Aorta (tissue), 5 donors: ENCODE results near the gene NCAPD2. TPM values are rescaled to one million over a fixed set of nuclear protein-coding genes. Genes with fewer than 3 reads are reported as not detected.
"Not testable (repeated sequence)": the region's sequence is repeated elsewhere in the genome, so short reads cannot be mapped to it uniquely, and the experiment has no call there.

ENCODE experiments used
- ATAC-seq: fragments of 200-7000 bp; cut with Tn5 transposase; one replicate; pipeline ENCODE4 v1.9.1; 2022; ENCODE audit warnings: moderate library complexity; ENCODE audit not compliant: low FRiP score
- DNase-seq, 2 donors: peaks; one replicate each; pipeline ENCODE4 v3.0.0-alpha.2; 2020
- H3K27ac ChIP-seq, 2 donors: one replicate each; pipeline ENCODE4 v1.5.1; 2013; ENCODE audit warnings: low read length in 2 of 2, mild to moderate bottlenecking in 2 of 2, moderate library complexity in 2 of 2, control low read depth in 1 of 2, inconsistent platforms in 1 of 2, low read depth in 1 of 2
- H3K27me3 ChIP-seq, 2 donors: one replicate each; pipeline ENCODE4 v1.6.1; 2013; ENCODE audit warnings: control low read depth in 1 of 2, low read length in 1 of 2, mild to moderate bottlenecking in 1 of 2, moderate library complexity in 1 of 2; ENCODE audit not compliant: insufficient read depth in 2 of 2, control insufficient read depth in 1 of 2
- H3K36me3 ChIP-seq, 2 donors: one replicate each; pipeline ENCODE4 v1.6.1; 2013; ENCODE audit warnings: control low read depth in 1 of 2, low read length in 1 of 2, mild to moderate bottlenecking in 1 of 2; ENCODE audit not compliant: insufficient read depth in 2 of 2, control insufficient read depth in 1 of 2
- H3K4me1 ChIP-seq, 2 donors: one replicate each; pipeline ENCODE4 v1.6.1; 2013; ENCODE audit warnings: low read length in 2 of 2, control low read depth in 1 of 2, mild to moderate bottlenecking in 1 of 2, moderate library complexity in 1 of 2; ENCODE audit not compliant: insufficient read depth in 2 of 2, control insufficient read depth in 1 of 2
- H3K4me3 ChIP-seq, 2 donors: one replicate each; pipeline ENCODE4 v1.5.1; 2013; ENCODE audit warnings: low read length in 2 of 2, control low read depth in 1 of 2, mild to moderate bottlenecking in 1 of 2
- H3K9me3 ChIP-seq: one replicate; pipeline ENCODE4 v1.6.1; 2013; ENCODE audit warnings: mild to moderate bottlenecking, low read length; ENCODE audit not compliant: control insufficient read depth
- WGBS, 2 donors: extraction: QIAGEN DNeasy Blood & Tissue Kit; methylation state at CpG; one replicate each; pipeline ENCODE4 v1.1.7; 2013; 5-methylcytosine and 5-hydroxymethylcytosine counted together
- intact Hi-C, 2 donors: fragments of 100-400 bp; cut with DNase I; formaldehyde crosslinking; loops; one replicate each; pipeline versions ENCODE4 v1.14.2 to v1.15.0; 2022
- polyA plus RNA-seq, 2 donors: library from polyadenylated mRNA; stranded (reverse); fragments of 200-250 nt; gene quantifications; one replicate each; pipeline ENCODE4 v1.2.3, GENCODE V29; 2013
- total RNA-seq, 2 donors: library from RNA; stranded (reverse); fragmentation: NEBNext Ultra II Directional; extraction: Animal tissue kit (Norgen Biotek cat#: 25700); gene quantifications; one replicate each; pipeline ENCODE4 v1.2.1, GENCODE V29; 2021
- donor health status: healthy with polysubstance abuse.
- donor health status: Bipolar disorder and iron deficiency.
- donor health status: DM: no; HTN: no; CAD: no.
- donor health status: DM: no; HTN: no; CAD: no.
- donor health status: DM: yes; HTN: yes; CAD: no.

NCAPD2 gene
- total and polyA plus RNA-seq, 4 donors: 5.1 to 32.8 (median 16.6) TPM

- WGBS, 2 donors: 94% methylated on average over 37 of the region's 37 CpGs
- DNase-seq, intact Hi-C loops, H3K36me3 ChIP-seq, ATAC-seq, H3K27me3 ChIP-seq, H3K4me1 ChIP-seq, H3K4me3 ChIP-seq, H3K27ac ChIP-seq, H3K9me3 ChIP-seq: not testable (repeated sequence)
Measured at GRCh38 chr12:6477601-6478377, 16.1 kb upstream of the NCAPD2 start.

GRCh38 chr12:6478416-6478815 is 15.5 kb upstream of the NCAPD2 start:
- H3K9me3 ChIP-seq: no peaks in the 10 kb centered on the region
- peaks cover 0 to 1% of the 10 kb centered on the region in 2 donors for H3K27me3 ChIP-seq
- no peak overlapping the region for H3K27ac ChIP-seq
- H3K4me3 ChIP-seq: no peak overlapping the region
- no peak for ATAC-seq
- no peak for DNase-seq
- intact Hi-C loops: no loop called here
- 88 to 89% methylated on average over 20 of the region's 20 CpGs for WGBS, 2 donors
- H3K4me1 ChIP-seq: no peaks in the 10 kb centered on the region
- H3K36me3 ChIP-seq: no peaks in the 10 kb centered on the region

GRCh38 chr12:6488240-6488639 is 5.7 kb upstream of the NCAPD2 start:
- Histone ChIP-seq H3K9me3 (no peaks in the 10 kb centered on the region), H3K27ac (no peak overlapping the region), H3K27me3 (no peaks in the 10 kb centered on the region), H3K4me1 (peaks cover 0 to 5% of the 10 kb centered on the region in 2 donors), H3K4me3 (no peak overlapping the region), H3K36me3 (no peaks in the 10 kb centered on the region)
- 80 to 89% methylated on average over 1 of the region's 1 CpG for WGBS, 2 donors
- DNase-seq: no peak
- intact Hi-C loops: no loop called here
- ATAC-seq: no peak

- H3K4me1 ChIP-seq: peaks cover 0 to 5% of the 10 kb centered on the region in 2 donors
- no peak overlapping the region for H3K4me3 ChIP-seq
- no peaks in the 10 kb centered on the region for H3K36me3 ChIP-seq
- intact Hi-C loops: no loop called here
- H3K27ac ChIP-seq: no peak overlapping the region
- WGBS, 2 donors: 50 to 54% methylated on average over 4 of the region's 4 CpGs
- no peaks in the 10 kb centered on the region for H3K27me3 ChIP-seq
- DNase-seq (no peak), ATAC-seq (no peak)
- no peaks in the 10 kb centered on the region for H3K9me3 ChIP-seq
Measured at GRCh38 chr12:6489449-6489848, 4.5 kb upstream of the NCAPD2 start.

DNA sequence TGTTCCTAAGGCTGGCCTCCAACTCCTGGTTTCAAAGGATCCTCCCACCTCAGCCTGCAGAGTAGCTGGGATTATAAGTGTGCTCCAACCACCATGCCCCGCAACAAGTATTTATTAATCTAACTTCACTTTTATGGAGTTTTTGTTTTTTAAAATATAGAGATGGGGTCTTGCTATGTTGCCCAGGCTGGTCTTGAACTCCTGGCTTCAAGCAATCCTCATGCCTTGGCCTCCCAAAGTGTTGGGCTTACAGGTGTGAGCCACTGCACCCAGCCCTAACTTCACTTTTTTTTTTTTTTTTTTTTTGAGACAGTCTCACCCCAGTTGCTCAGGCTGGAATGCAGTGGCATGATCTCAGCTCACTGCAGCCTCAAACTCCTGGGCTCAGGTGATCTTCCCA is 3.2 kb upstream of the NCAPD2 start:
- H3K4me1 ChIP-seq, H3K27me3 ChIP-seq, H3K27ac ChIP-seq, H3K4me3 ChIP-seq, intact Hi-C loops, H3K36me3 ChIP-seq, DNase-seq, ATAC-seq, H3K9me3 ChIP-seq: not testable (repeated sequence)
- 94 to 100% methylated on average over 1 of the region's 1 CpG for WGBS, 2 donors

GRCh38 chr12:6492838-6493496 is 935 bp upstream of the NCAPD2 start, which contains the start of gene MRPL51:
TSS of gene MRPL51 (minus strand) at chr12:6493262. CDS start at chr12:6493136, 126 bp downstream.
- Histone ChIP-seq H3K36me3 (no peaks in the 10 kb centered on the region), H3K4me1 (peaks cover 0 to 5% of the 10 kb centered on the region in 2 donors), H3K27ac (peak within 1 kb of the TSS; percentile 89 to 96), H3K4me3 (peak within 1 kb of the TSS; percentile 87 to 93), H3K9me3 (no peaks in the 10 kb centered on the region), H3K27me3 (no peaks in the 10 kb centered on the region)
- WGBS, 2 donors: 1% methylated on average over 39 of the region's 39 CpGs
- intact Hi-C loops: loop anchor here (2.0 kb wide), 2 partner anchors 40 to 42 kb away; partner anchors contain the start of gene GAPDH (in 1 of the 2)
- ATAC-seq (peak; percentile 99), DNase-seq (peak; percentile 99)

DNA sequence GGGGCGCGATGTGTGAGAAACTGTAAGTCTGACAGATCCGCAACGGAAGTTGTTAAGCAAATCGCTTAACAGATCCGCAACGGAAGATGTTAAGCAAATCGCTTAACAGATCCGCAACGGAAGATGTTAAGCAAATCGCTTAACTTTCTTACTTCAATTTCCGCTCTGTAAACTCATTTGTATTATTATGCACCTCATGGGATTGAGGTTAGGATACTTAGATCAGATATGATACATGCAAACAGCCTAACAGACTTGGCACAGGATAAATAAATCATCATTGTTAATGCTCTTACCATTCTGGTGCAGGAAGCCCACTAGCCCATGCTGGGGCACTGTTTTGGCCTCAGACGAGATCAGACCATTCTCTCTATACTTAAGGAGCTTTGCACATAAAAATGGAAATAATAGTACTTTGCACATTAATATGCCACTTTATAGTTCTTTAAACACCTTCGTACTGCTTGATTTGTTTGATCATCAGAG is 399 bp downstream of the NCAPD2 start:
- WGBS, 2 donors: 0 to 1% methylated on average over 14 of the region's 14 CpGs
- Histone ChIP-seq H3K27ac (no peak overlapping the region), H3K4me3 (peak overlapping the region; percentile 87 to 93), H3K36me3 (peaks cover 0 to 2% of the 10 kb centered on the region in 2 donors), H3K4me1 (peaks cover 0 to 5% of the 10 kb centered on the region in 2 donors), H3K9me3 (no peaks in the 10 kb centered on the region), H3K27me3 (no peaks in the 10 kb centered on the region)
- DNase-seq (no peak), ATAC-seq (peak; percentile 1)
- intact Hi-C loops: no loop called here

- Histone ChIP-seq H3K27me3 (no peaks in the 10 kb centered on the region), H3K4me1 (peaks cover 0 to 5% of the 10 kb centered on the region in 2 donors), H3K36me3 (peaks cover 0 to 2% of the 10 kb centered on the region in 2 donors), H3K27ac (no peak overlapping the region), H3K9me3 (no peaks in the 10 kb centered on the region), H3K4me3 (peak overlapping the region in 1 of 2 donors; percentile 93)
- WGBS, 2 donors: 35 to 56% methylated on average over 1 of the region's 1 CpG
- intact Hi-C loops: no loop called here
- ATAC-seq (no peak), DNase-seq (no peak)
Measured at GRCh38 chr12:6494968-6495367, 1.1 kb downstream of the NCAPD2 start.
